B cell (primary cell): ENCODE data around the gene COL13A1. TPM values are rescaled to one million over a fixed set of nuclear protein-coding genes. Genes with fewer than 3 reads are reported as not detected.
A peak's percentile ranks its signal among the peaks of the same experiment; 100 is the strongest.

Source experiments
- ATAC-seq: fragments of 200-7000 bp; cut with Tn5 transposase; one replicate; pipeline ENCODE4 v1.10.0; 2021; ENCODE audit warnings: low read depth, mild to moderate bottlenecking, moderate number of reproducible peaks, moderate library complexity
- CTCF ChIA-PET: fragments of 350-600 bp; sonication (Branson Sonifier 250); formaldehyde crosslinking; loops from one replicate; lab custom pipeline; 2021; ENCODE audit warnings: antibody characterized with exemption, inconsistent platforms; lab: Charles Lee
- POLR2A ChIA-PET: fragments of 350-600 bp; sonication (Branson Sonifier 250); formaldehyde crosslinking; loops from one replicate; lab custom pipeline; 2021; ENCODE audit warnings: antibody characterized with exemption; lab: Charles Lee
- DNase-seq: peaks from one replicate; pipeline ENCODE4 v3.0.0; 2013
- H2AFZ ChIP-seq: 2 replicates; pipeline ENCODE4 v1.6.1; 2012; ENCODE audit warnings: mild to moderate bottlenecking, low read depth, low read length; ENCODE audit not compliant: insufficient read depth, poor library complexity, severe bottlenecking
- H3K27ac ChIP-seq, 2 donors: 1 replicate in 1 of 2; 2 replicates in 1 of 2; pipeline ENCODE4 v1.5.1; 2012 to 2013; ENCODE audit warnings: low read length in 2 of 2, mild to moderate bottlenecking in 2 of 2, moderate library complexity in 1 of 2
- H3K27me3 ChIP-seq, 4 experiments: fragments of 200-600 bp in 1 of 4; sonication (generic) in 1 of 4; replicated peaks in 1 of 4; 1 replicate in 2 of 4; 2 replicates in 2 of 4; pipeline versions ENCODE4 v1.6.1 to v1.7.0; 2013 to 2016; ENCODE audit warnings: low read length in 3 of 4, mild to moderate bottlenecking in 2 of 4, mixed read lengths in 1 of 4, moderate library complexity in 1 of 4; ENCODE audit not compliant: insufficient read depth in 4 of 4, control insufficient read depth in 3 of 4; ENCODE audit errors: control extremely low read depth in 1 of 4
- H3K36me3 ChIP-seq, 2 experiments: replicated peaks in 1 of 2; 1 replicate in 1 of 2; 2 replicates in 1 of 2; pipeline versions ENCODE4 v1.6.1 to v1.7.1; 2013; ENCODE audit warnings: low read length in 1 of 2; ENCODE audit not compliant: insufficient read depth in 2 of 2, control insufficient read depth in 1 of 2; ENCODE audit errors: control extremely low read depth in 1 of 2, extremely low read depth in 1 of 2
- H3K4me1 ChIP-seq, 2 donors: fragments of 200-600 bp in 1 of 2; sonication (generic) in 1 of 2; 1 replicate in 1 of 2; 2 replicates in 1 of 2; pipeline versions ENCODE4 v1.5.1 to v1.6.1; 2013 to 2017; ENCODE audit warnings: low read length in 2 of 2; ENCODE audit not compliant: control insufficient read depth in 2 of 2, insufficient read depth in 2 of 2
- H3K4me2 ChIP-seq: replicated peaks from 2 replicates; pipeline ENCODE3; 2012; ENCODE audit warnings: mild to moderate bottlenecking, low read depth, low read length; ENCODE audit not compliant: poor library complexity, severe bottlenecking
- H3K4me3 ChIP-seq, 5 experiments: fragments of 200-600 bp in 1 of 5; sonication (generic) in 1 of 5; 1 replicate in 3 of 5; 2 replicates in 2 of 5; pipeline versions ENCODE4 v1.5.1 to v1.7.0; 2011 to 2016; ENCODE audit warnings: low read length in 4 of 5, mild to moderate bottlenecking in 4 of 5, low read depth in 2 of 5, control low read depth in 1 of 5, moderate library complexity in 1 of 5; ENCODE audit not compliant: insufficient read depth in 1 of 5; ENCODE audit errors: control extremely low read depth in 1 of 5, extremely low read depth in 1 of 5
- H3K79me2 ChIP-seq: fragments of 200-600 bp; sonication (generic); one replicate; pipeline ENCODE4 v1.6.0; 2016; ENCODE audit warnings: low read length; ENCODE audit not compliant: control insufficient read depth, insufficient read depth
- H3K9ac ChIP-seq: fragments of 200-600 bp; sonication (generic); 2 replicates; pipeline ENCODE4 v1.6.1; 2017; ENCODE audit warnings: mild to moderate bottlenecking, low read length, moderate library complexity
- H3K9me3 ChIP-seq, 3 donors: one replicate each; pipeline versions ENCODE4 v1.6.1 to v1.7.1; 2013; ENCODE audit warnings: low read length in 2 of 3; ENCODE audit not compliant: control insufficient read depth in 2 of 3, insufficient read depth in 1 of 3; ENCODE audit errors: control extremely low read depth in 1 of 3
- H4K20me1 ChIP-seq: 2 replicates; pipeline ENCODE4 v1.6.0; 2012; ENCODE audit warnings: mild to moderate bottlenecking, low read length; ENCODE audit not compliant: insufficient read depth, control insufficient read depth, poor library complexity, severe bottlenecking
- H3K27ac Mint-ChIP-seq: one replicate; pipeline ENCODE4 v1.8.0; 2021; ENCODE audit warnings: mixed read lengths
- H3K27me3 Mint-ChIP-seq: one replicate; pipeline ENCODE4 v1.8.0; 2021; ENCODE audit warnings: mixed read lengths
- H3K4me1 Mint-ChIP-seq: one replicate; pipeline ENCODE4 v1.8.0; 2021; ENCODE audit warnings: mixed read lengths
- H3K4me3 Mint-ChIP-seq: one replicate; pipeline ENCODE4 v1.8.0; 2021; ENCODE audit warnings: mixed read lengths
- H3K9me3 Mint-ChIP-seq: one replicate; pipeline ENCODE4 v1.8.0; 2022; ENCODE audit warnings: mixed read lengths; ENCODE audit not compliant: insufficient read depth
- EZH2 ChIP-seq: IDR thresholded peaks from 2 replicates; pipeline ENCODE4 v1.6.1; 2012; ENCODE audit warnings: borderline replicate concordance, low read depth, mild to moderate bottlenecking, moderate library complexity, low read length; ENCODE audit not compliant: insufficient read depth, poor library complexity, severe bottlenecking
- WGBS: methylation state at CpG from one replicate; pipeline ENCODE4 v1.1.5; 2013; ENCODE audit warnings: missing lambda C conversion rate; ENCODE audit not compliant: insufficient coverage; 5-methylcytosine and 5-hydroxymethylcytosine counted together
- intact Hi-C: fragments of 100-400 bp; cut with micrococcal nuclease; formaldehyde crosslinking; loops from one replicate; pipeline ENCODE4 v1.10.0; 2022
- polyA plus RNA-seq: library from polyadenylated mRNA; depleted of rRNA; stranded (reverse); fragments of >200 nt; gene quantifications from 2 replicates; pipeline ENCODE4 v1.2.3, GENCODE V29; 2012
- total RNA-seq, 2 donors: library from RNA; stranded (reverse); fragments of 120-200 nt in 1 of 2; gene quantifications; 1 replicate in 1 of 2; 2 replicates in 1 of 2; pipeline versions ENCODE4 v1.2.3 to v1.2.4, GENCODE V29; 2013 to 2022
- TF ChIP-seq, protein P1 (sequence below): fragments of 200-600 bp; IDR thresholded peaks from one replicate; pipeline ENCODE4 v1.8.0; 2022; ENCODE audit warnings: antibody characterized with exemption, mild to moderate bottlenecking

Gene COL13A1
- total and polyA plus RNA-seq, 2 donors (not counting 1 experiment from before 2014, with no cell fraction given) = not detected

DNA sequence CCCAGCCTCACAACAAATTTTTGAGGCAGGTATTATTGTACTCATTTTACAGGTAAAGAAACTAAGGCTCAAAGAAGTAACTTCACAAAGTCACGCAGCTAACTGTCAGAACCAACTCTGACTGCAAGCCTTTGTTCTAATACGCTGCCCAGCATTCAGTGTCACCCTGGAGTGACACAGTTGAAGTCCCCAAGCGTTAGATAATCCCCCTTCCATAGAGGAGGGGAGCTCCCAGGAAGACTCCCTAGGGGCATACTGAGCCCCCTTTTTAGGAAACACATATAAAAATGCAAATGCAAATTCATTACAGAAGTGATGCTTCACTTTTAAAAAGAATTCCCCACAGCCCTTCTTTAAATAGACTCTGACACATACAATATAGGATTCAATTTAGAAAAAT is 150.0 kb downstream of the COL13A1 start:
- CTCF ChIA-PET = no interaction called here
- TF ChIP-seq EZH2 = no peak
- TF ChIP-seq, protein P1, sequence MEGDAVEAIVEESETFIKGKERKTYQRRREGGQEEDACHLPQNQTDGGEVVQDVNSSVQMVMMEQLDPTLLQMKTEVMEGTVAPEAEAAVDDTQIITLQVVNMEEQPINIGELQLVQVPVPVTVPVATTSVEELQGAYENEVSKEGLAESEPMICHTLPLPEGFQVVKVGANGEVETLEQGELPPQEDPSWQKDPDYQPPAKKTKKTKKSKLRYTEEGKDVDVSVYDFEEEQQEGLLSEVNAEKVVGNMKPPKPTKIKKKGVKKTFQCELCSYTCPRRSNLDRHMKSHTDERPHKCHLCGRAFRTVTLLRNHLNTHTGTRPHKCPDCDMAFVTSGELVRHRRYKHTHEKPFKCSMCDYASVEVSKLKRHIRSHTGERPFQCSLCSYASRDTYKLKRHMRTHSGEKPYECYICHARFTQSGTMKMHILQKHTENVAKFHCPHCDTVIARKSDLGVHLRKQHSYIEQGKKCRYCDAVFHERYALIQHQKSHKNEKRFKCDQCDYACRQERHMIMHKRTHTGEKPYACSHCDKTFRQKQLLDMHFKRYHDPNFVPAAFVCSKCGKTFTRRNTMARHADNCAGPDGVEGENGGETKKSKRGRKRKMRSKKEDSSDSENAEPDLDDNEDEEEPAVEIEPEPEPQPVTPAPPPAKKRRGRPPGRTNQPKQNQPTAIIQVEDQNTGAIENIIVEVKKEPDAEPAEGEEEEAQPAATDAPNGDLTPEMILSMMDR = no peak
- Histone ChIP-seq H3K36me3 (no peaks in the 10 kb centered on the region), H3K79me2 (no peaks in the 10 kb centered on the region), H2AFZ (no peak overlapping the region), H3K27ac (no peak overlapping the region), H3K27me3 (no peaks in the 10 kb centered on the region), H3K4me3 (no peak overlapping the region), H3K9ac (no peak overlapping the region), H3K4me2 (no peak overlapping the region), H4K20me1 (no peaks in the 10 kb centered on the region), H3K9me3 (no peaks in the 10 kb centered on the region), H3K4me1 (peaks cover 0 to 13% of the 10 kb centered on the region in 2 donors)
- DNase-seq = no peak
- POLR2A ChIA-PET = no interaction called here
- Mint-ChIP-seq H3K4me3 (no peak overlapping the region), H3K27ac (no peak overlapping the region), H3K9me3 (no peaks in the 10 kb centered on the region), H3K4me1 (peaks cover 20% of the 10 kb centered on the region), H3K27me3 (peaks cover 7% of the 10 kb centered on the region)
- 31% methylated on average over 3 of the region's 3 CpGs for WGBS
- intact Hi-C loops = no loop called here
- ATAC-seq = no peak

DNA sequence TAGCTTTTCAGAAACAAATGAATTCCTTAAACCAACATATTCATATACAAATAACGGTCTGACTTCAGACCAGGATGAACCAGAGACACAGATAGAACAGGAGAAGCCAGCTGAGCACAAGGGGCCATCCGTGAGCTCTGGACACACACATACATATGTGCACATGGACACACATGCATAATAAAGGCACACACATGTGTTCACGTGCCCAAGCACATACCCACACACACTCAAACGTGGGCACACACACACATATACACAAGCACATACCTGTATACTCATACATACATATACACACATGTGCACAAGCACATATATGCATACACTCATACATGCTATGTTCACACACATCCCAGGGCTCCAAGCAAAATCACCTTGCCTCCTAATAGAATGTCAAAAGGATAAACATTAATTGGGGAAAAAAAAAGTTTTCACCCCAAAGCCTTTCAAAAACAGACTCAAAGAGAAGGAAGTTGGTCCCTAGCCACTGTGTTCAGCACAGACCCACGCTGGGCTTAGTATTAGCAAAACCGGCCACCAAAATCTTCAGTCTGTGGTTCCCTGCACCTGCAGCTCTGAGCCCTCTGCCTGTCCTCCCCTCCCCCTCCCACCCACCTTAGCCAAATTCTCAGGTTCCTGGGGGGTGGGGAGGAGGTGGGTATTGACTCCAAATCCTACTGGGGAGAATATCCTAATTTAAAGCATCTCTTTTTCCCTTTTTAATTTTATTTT is 150.5 kb downstream of the COL13A1 start:
- DNase-seq = no peak
- Mint-ChIP-seq H3K9me3 (no peaks in the 10 kb centered on the region), H3K27me3 (peaks cover 7% of the 10 kb centered on the region), H3K4me3 (no peak overlapping the region), H3K4me1 (peaks cover 20% of the 10 kb centered on the region), H3K27ac (no peak overlapping the region)
- H3K79me2 ChIP-seq = no peaks in the 10 kb centered on the region
- H3K9ac ChIP-seq = no peak overlapping the region
- no peaks in the 10 kb centered on the region for H3K27me3 ChIP-seq
- no peaks in the 10 kb centered on the region for H3K9me3 ChIP-seq
- no peak overlapping the region for H3K4me2 ChIP-seq
- peak; percentile 38 for ATAC-seq
- intact Hi-C loops = no loop called here
- H2AFZ ChIP-seq = no peak overlapping the region
- no peak overlapping the region for H3K4me3 ChIP-seq
- WGBS = 57% methylated on average over 4 of the region's 6 CpGs
- ChIA-PET POLR2A (no interaction called here), CTCF (no interaction called here)
- H4K20me1 ChIP-seq = no peaks in the 10 kb centered on the region
- no peak overlapping the region for H3K27ac ChIP-seq
- H3K36me3 ChIP-seq = no peaks in the 10 kb centered on the region
- peaks cover 0 to 13% of the 10 kb centered on the region in 2 donors for H3K4me1 ChIP-seq
- TF ChIP-seq, protein P1 = no peak
- TF ChIP-seq EZH2 = no peak
